ENCODE data around the gene MTHFSD. TPM values are rescaled to one million over a fixed set of nuclear protein-coding genes. Genes with fewer than 3 reads are reported as not detected.

The MTHFSD gene
- total and polyA plus RNA-seq, 7 donors: 5.5 to 18.8 (median 10.9) TPM

DNA sequence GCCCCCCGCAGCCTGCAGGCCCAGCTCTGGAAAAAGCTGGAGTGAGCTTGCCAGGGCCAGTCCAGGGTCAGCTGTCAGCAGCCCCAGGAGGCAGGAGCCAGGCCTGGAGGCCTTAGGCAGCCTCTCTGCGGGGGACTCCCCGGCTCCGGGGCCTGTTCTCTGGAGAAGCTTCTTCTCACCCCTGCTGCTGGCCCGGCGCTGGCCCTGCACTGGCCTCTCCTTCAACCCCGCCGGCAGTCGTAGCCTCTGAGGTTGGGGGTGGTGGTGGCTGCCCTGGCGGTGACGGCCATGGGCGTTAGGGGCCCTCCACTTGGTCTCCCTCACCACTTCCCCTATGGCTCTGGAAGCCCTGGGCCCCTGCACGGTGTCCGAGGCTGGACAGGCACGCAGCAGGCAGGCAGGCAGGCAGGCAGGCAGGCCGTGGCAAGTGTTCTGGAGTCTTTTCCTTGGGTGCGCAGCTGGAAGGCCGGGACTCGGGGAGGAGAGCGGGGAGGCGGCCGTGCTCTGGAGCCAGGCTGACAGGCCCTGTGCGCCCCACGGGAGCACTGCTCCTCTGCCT, 42.7 kb downstream of the MTHFSD start:
- H3K27ac ChIP-seq: peak overlapping the region; percentile 99 to 100 (median 99)
- H3K9me3 ChIP-seq: no peaks in the 10 kb centered on the region
- H3K4me3 ChIP-seq: peak overlapping the region; percentile 81 to 95 (median 86)
- DNase-seq: peak; percentile 79
- TF ChIP-seq POLR2AphosphoS5 (IDR thresholded peaks at IDR 0.05) (peak; percentile 32 to 66 (median 44)), POLR2A (IDR thresholded peaks at IDR 0.05) (no peak)
- peaks cover 0 to 3% (median 3%) of the 10 kb centered on the region in 3 donors for H3K27me3 ChIP-seq
- peaks cover 15 to 40% (median 19%) of the 10 kb centered on the region in 4 donors for H3K36me3 ChIP-seq
- peaks cover 0 to 13% (median 11%) of the 10 kb centered on the region in 4 donors for H3K4me1 ChIP-seq
- intact Hi-C loops (cut with DNase I): no loop called here
- WGBS, 2 donors: 10 to 19% methylated on average over 24 of the region's 24 CpGs

GRCh38 chr16:86511317-86512161, 43.5 kb downstream of the MTHFSD start:
- H3K9me3 ChIP-seq: no peaks in the 10 kb centered on the region
- H3K36me3 ChIP-seq: peaks cover 15 to 36% (median 19%) of the 10 kb centered on the region in 4 donors
- H3K27ac ChIP-seq: peak overlapping the region; percentile 99 to 100 (median 99)
- peak overlapping the region; percentile 81 to 95 (median 86) for H3K4me3 ChIP-seq
- 14 to 30% methylated on average over 44 of the region's 44 CpGs for WGBS, 2 donors
- peaks cover 0 to 3% (median under 1%) of the 10 kb centered on the region in 3 donors for H3K27me3 ChIP-seq
- peaks cover 0 to 9% (median 3%) of the 10 kb centered on the region in 4 donors for H3K4me1 ChIP-seq
- TF ChIP-seq POLR2A (IDR thresholded peaks at IDR 0.05) (peak in 1 of 2 donors; percentile 10), POLR2AphosphoS5 (IDR thresholded peaks at IDR 0.05) (peak; percentile 16 to 71 (median 60)), CTCF (IDR thresholded peaks at IDR 0.05) (no peak)
- peak; percentile 74 for DNase-seq
- intact Hi-C loops (cut with DNase I): loop anchor here (2.0 kb wide), 2 partner anchors 15 to 53 kb away; no protein-coding TSS in a partner anchor

DNA sequence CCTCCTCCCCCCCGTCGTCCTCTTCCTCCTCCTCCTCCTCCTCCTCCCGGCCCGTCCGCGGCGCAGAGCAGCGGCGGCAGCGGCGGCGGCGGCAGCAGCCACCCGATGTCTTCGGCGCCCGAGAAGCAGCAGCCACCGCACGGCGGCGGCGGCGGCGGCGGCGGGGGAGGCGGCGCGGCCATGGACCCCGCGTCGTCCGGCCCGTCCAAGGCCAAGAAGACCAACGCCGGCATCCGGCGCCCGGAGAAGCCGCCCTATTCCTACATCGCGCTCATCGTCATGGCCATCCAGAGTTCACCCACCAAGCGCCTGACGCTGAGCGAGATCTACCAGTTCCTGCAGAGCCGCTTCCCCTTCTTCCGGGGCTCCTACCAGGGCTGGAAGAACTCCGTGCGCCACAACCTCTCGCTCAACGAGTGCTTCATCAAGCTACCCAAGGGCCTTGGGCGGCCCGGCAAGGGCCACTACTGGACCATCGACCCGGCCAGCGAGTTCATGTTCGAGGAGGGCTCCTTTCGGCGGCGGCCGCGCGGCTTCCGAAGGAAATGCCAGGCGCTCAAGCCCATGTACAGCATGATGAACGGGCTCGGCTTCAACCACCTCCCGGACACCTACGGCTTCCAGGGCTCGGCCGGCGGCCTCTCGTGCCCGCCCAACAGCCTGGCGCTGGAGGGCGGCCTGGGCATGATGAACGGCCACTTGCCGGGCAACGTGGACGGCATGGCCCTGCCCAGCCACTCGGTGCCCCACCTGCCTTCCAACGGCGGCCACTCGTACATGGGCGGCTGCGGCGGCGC, 44.4 kb downstream of the MTHFSD start, which contains the start of gene FOXF1:
TSS of gene FOXF1 (plus strand) at position 63 of the 797 bp plus-strand sequence. CDS start at position 106, 43 bp downstream.
- intact Hi-C loops (cut with DNase I): loop anchor here (2.0 kb wide), 2 partner anchors 14 to 52 kb away; no protein-coding TSS in a partner anchor
- WGBS, 2 donors: 2 to 6% methylated on average over 89 of the region's 89 CpGs
- Histone ChIP-seq H3K27ac (peak within 1 kb of the TSS; percentile 99 to 100 (median 99)), H3K27me3 (peaks cover 0 to 3% (median 0%) of the 10 kb centered on the region in 3 donors), H3K4me1 (peaks cover 0 to 13% (median 3%) of the 10 kb centered on the region in 4 donors), H3K36me3 (peaks cover 15 to 34% (median 19%) of the 10 kb centered on the region in 4 donors), H3K9me3 (no peaks in the 10 kb centered on the region), H3K4me3 (peak within 1 kb of the TSS; percentile 81 to 95 (median 86))
- peak in 1 of 2 donors; percentile 36 for TF ChIP-seq POLR2A (IDR thresholded peaks at IDR 0.05)
- TF ChIP-seq POLR2AphosphoS5 (IDR thresholded peaks at IDR 0.05): peak; percentile 86 to 95 (median 91)
- no peak for TF ChIP-seq EP300 (IDR thresholded peaks at IDR 0.05)
- no peak for DNase-seq

DNA sequence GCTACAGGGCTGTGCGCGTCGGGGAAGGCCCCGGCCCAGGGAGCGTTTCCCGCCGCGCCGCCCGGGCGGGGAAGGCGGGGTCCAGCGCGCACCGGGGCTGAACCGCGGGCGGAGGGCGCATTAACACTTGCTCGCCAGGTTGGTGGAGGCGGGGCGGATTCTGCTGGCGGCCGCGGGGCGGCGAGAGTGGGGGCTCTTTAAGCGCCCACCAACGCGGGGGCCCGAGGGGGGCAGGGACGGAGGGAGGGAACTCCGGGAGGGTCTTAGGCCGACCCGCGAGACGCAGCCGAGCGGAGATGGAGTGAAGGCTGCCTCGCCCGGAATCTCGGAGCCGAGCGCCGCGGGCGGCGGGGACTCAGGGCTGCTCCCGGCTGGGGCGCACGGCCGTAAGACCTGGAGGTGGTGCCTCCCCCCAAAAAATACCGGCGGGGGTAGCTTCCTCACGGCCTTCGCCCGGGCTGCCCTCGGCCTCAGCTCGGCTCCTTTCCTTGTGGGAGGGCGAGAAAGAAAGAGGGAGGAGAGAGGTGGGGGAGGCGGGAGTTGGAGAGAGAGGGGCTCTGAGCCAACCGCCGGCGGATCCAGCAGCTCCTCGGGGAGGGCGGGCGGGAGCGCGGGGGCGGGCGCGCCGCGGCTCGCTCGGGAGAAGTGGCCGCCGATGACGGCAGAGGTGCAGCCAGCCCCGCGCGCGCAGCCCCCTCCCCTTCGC, 45.1 kb downstream of the MTHFSD start:
- peak; percentile 98 for DNase-seq
- Histone ChIP-seq H3K36me3 (peaks cover 11 to 26% (median 16%) of the 10 kb centered on the region in 4 donors), H3K4me3 (peak overlapping the region; percentile 81 to 95 (median 86)), H3K9me3 (no peaks in the 10 kb centered on the region), H3K27ac (peak overlapping the region; percentile 99 to 100 (median 99)), H3K27me3 (peaks cover 0 to 4% (median 0%) of the 10 kb centered on the region in 3 donors), H3K4me1 (peaks cover 0 to 20% (median 3%) of the 10 kb centered on the region in 4 donors)
- no peak for TF ChIP-seq EP300 (IDR thresholded peaks at IDR 0.05)
- peak; percentile 87 to 94 (median 92) for TF ChIP-seq POLR2AphosphoS5 (IDR thresholded peaks at IDR 0.05)
- peak; percentile 65 to 88 for TF ChIP-seq POLR2A (IDR thresholded peaks at IDR 0.05)
- TF ChIP-seq CTCF (IDR thresholded peaks at IDR 0.05): peak in 1 of 4 experiments; percentile 13
- WGBS, 2 donors: 1% methylated on average over 83 of the region's 84 CpGs
- intact Hi-C loops (cut with DNase I): loop anchor here (2.0 to 5.0 kb wide), 5 partner anchors 13 to 208 kb away; no protein-coding TSS in a partner anchor
